GM12891 (cell line): ENCODE results near the gene FOXS1.

ENCODE experiments used
- PAX5 ChIP-seq: IDR thresholded peaks from 2 replicates; pipeline ENCODE4 v1.6.1; 2011; ENCODE audit warnings: low read length, moderate library complexity, mild to moderate bottlenecking; ENCODE audit not compliant: insufficient read depth, severe bottlenecking
- POLR2A ChIP-seq: IDR thresholded peaks from 2 replicates; pipeline ENCODE4 v1.6.1; 2011; ENCODE audit warnings: low read depth, low read length, control low read depth
- POLR2AphosphoS5 ChIP-seq: IDR thresholded peaks from 2 replicates; pipeline ENCODE4 v1.6.1; 2011; ENCODE audit warnings: low read depth, low read length, control low read depth
- POU2F2 ChIP-seq: IDR thresholded peaks from 2 replicates; pipeline ENCODE4 v1.6.1; 2011; ENCODE audit warnings: low read depth, mild to moderate bottlenecking, control low read depth, low read length, moderate library complexity
- SPI1 ChIP-seq: IDR thresholded peaks from 2 replicates; pipeline ENCODE4 v1.6.1; 2011; ENCODE audit warnings: low read depth, low read length, control low read depth
- TAF1 ChIP-seq: IDR thresholded peaks from 2 replicates; pipeline ENCODE4 v1.6.1; 2011; ENCODE audit warnings: low read depth, low read length, control low read depth

- TF ChIP-seq SPI1, result no peak
- no peak for TF ChIP-seq TAF1
- TF ChIP-seq POLR2A, result no peak
- no peak for TF ChIP-seq POLR2AphosphoS5
- no peak for TF ChIP-seq POU2F2
- no peak for TF ChIP-seq PAX5
Measured at GRCh38 chr20:31803552-31804291, 41.7 kb downstream of the FOXS1 start.
